Panc1 (cell line): ENCODE measurements around the gene CYP27C1.

ENCODE experiments used
- POLR2AphosphoS5 ChIP-seq: IDR thresholded peaks from 2 replicates; pipeline ENCODE4 v1.6.1; 2012; ENCODE audit warnings: mild to moderate bottlenecking, low read depth, low read length, moderate library complexity
- SIN3A ChIP-seq: IDR thresholded peaks from 2 replicates; pipeline ENCODE4 v1.6.1; 2012; ENCODE audit warnings: low read depth, mild to moderate bottlenecking, low read length, moderate library complexity, borderline replicate concordance; ENCODE audit not compliant: insufficient read depth

DNA sequence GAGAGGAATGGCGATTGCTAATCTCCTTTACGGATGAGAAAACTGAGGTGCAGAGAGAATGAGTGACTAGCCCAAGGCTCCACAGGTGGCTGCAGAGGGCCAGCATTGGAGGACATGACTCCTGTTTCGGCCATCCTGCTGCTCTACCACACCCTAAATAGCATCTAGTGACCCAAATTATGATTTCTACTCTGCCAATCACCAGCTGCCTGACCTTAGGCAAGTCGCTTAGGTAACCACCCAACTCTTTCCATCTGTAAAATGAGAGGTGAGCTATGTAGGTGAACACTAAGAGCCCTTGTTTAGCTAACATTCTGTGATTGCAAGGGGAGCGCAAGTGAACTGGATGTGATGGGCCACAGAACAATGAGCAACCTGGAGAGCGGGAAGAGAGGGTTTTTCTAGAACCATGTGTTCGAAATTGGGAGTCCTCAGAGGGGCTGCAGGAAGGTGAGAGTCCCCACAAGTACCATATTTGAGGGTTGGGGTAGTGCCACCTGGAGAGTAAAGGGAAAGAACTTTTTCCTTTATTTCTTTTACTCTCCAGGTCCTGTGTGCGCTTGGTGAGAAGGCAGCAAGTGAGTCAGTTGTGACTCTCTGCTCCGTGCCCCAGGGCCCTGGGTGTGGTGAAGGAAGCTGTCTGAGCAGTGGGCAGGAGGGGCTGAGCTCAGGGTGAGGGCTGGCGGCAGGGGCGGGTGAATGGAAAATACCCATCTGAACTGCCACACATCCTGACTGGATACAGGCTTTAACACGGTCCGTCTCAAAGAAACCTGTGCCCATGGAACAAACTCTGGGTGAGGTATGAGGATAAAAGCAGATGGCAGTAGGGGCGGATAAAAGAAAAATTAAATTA lies 2.4 kb downstream of the CYP27C1 start:
- TF ChIP-seq SIN3A = no peak
- TF ChIP-seq POLR2AphosphoS5 = peak; percentile 47
